Astrocyte (in vitro differentiated cells and primary cell): ENCODE results near the gene TPRG1. TPM values are rescaled to one million over a fixed set of nuclear protein-coding genes. Genes with fewer than 3 reads are reported as not detected.

ENCODE experiments used
- DNase-seq: peaks from one replicate; pipeline ENCODE4 v3.0.0-alpha.2; 2010; ENCODE audit warnings: low read depth
- FAIRE-seq: peaks from 2 replicates; lab custom pipeline; 2011; peaks lifted over from hg19 to GRCh38; lab: Jason Lieb, UNC
- H2AFZ ChIP-seq: 2 replicates; pipeline ENCODE4 v1.6.0; 2012; ENCODE audit warnings: low read depth, low read length, inconsistent platforms
- H3K27ac ChIP-seq: 2 replicates; pipeline ENCODE4 v1.5.1; 2011; ENCODE audit warnings: low read depth, low read length, inconsistent platforms
- H3K27me3 ChIP-seq: 2 replicates; pipeline ENCODE4 v1.6.0; 2011; ENCODE audit warnings: low read length, inconsistent platforms; ENCODE audit not compliant: insufficient read depth
- H3K36me3 ChIP-seq: 2 replicates; pipeline ENCODE4 v1.5.1; 2011; ENCODE audit warnings: low read length, inconsistent platforms; ENCODE audit not compliant: insufficient read depth
- H3K4me1 ChIP-seq: 2 replicates; pipeline ENCODE4 v1.5.1; 2011; ENCODE audit warnings: low read length, inconsistent platforms; ENCODE audit not compliant: insufficient read depth
- H3K4me2 ChIP-seq: 2 replicates; pipeline ENCODE4 v1.6.0; 2012; ENCODE audit warnings: low read length, inconsistent platforms
- H3K4me3 ChIP-seq: 2 replicates; pipeline ENCODE4 v1.5.1; 2011; ENCODE audit warnings: low read depth, mild to moderate bottlenecking, low read length, inconsistent platforms; ENCODE audit not compliant: insufficient read depth
- H3K79me2 ChIP-seq: 2 replicates; pipeline ENCODE4 v1.6.0; 2012; ENCODE audit warnings: mild to moderate bottlenecking, low read length, inconsistent platforms; ENCODE audit not compliant: insufficient read depth
- H3K9ac ChIP-seq: 2 replicates; pipeline ENCODE4 v1.6.0; 2012; ENCODE audit warnings: mild to moderate bottlenecking, low read length, inconsistent platforms
- H3K9me3 ChIP-seq: 2 replicates; pipeline ENCODE4 v1.5.1; 2012; ENCODE audit warnings: low read depth, mild to moderate bottlenecking, low read length, inconsistent platforms; ENCODE audit not compliant: insufficient read depth
- H4K20me1 ChIP-seq: 2 replicates; pipeline ENCODE4 v1.6.0; 2012; ENCODE audit warnings: low read length, inconsistent platforms; ENCODE audit not compliant: insufficient read depth
- H3K27ac Mint-ChIP-seq: one replicate; pipeline ENCODE4 v1.8.0; 2021; ENCODE audit warnings: mild to moderate bottlenecking, mixed read lengths; ENCODE audit not compliant: unreplicated experiment
- H3K27me3 Mint-ChIP-seq: one replicate; pipeline ENCODE4 v1.8.0; 2021; ENCODE audit warnings: low read depth, mixed read lengths; ENCODE audit not compliant: unreplicated experiment
- H3K36me3 Mint-ChIP-seq: one replicate; pipeline ENCODE4 v1.8.0; 2021; ENCODE audit warnings: low read depth, mixed read lengths; ENCODE audit not compliant: unreplicated experiment
- H3K4me1 Mint-ChIP-seq: one replicate; pipeline ENCODE4 v1.8.0; 2021; ENCODE audit warnings: low read depth, mixed read lengths; ENCODE audit not compliant: unreplicated experiment
- H3K4me3 Mint-ChIP-seq: one replicate; pipeline ENCODE4 v1.8.0; 2021; ENCODE audit warnings: mild to moderate bottlenecking, moderate library complexity, mixed read lengths; ENCODE audit not compliant: unreplicated experiment
- H3K9me3 Mint-ChIP-seq: one replicate; pipeline ENCODE4 v1.8.0; 2021; ENCODE audit warnings: mild to moderate bottlenecking, mixed read lengths; ENCODE audit not compliant: unreplicated experiment
- CTCF ChIP-seq: IDR thresholded peaks from 2 replicates; pipeline ENCODE4 v1.5.1; 2011; ENCODE audit warnings: low read depth, mild to moderate bottlenecking, inconsistent platforms, low read length, moderate library complexity; ENCODE audit not compliant: insufficient read depth
- EZH2 ChIP-seq: IDR thresholded peaks from 2 replicates; pipeline ENCODE4 v1.6.1; 2012; ENCODE audit warnings: mild to moderate bottlenecking, low read length, inconsistent platforms; ENCODE audit not compliant: insufficient read depth
- total RNA-seq: library from RNA; stranded (reverse); gene quantifications from 2 replicates; pipeline ENCODE4 v1.2.1, GENCODE V29; 2021

The TPRG1 gene
- total RNA-seq, 1 donor from 2014 or later: 1.1 TPM

- TF ChIP-seq CTCF (no peak), EZH2 (no peak)
- FAIRE-seq: peak; percentile 89
- H3K27ac ChIP-seq: no peak overlapping the region
These were observed 183.9 kb downstream of the TPRG1 start for GRCh38 chr3:189355481-189356201.

GRCh38 chr3:189360291-189360690 is 188.5 kb downstream of the TPRG1 start:
- H3K27ac Mint-ChIP-seq: no peak overlapping the region
- Histone ChIP-seq H4K20me1 (no peaks in the 10 kb centered on the region), H3K27ac (no peak overlapping the region), H3K4me3 (no peak overlapping the region), H3K79me2 (no peaks in the 10 kb centered on the region), H3K36me3 (no peaks in the 10 kb centered on the region), H3K9ac (no peak overlapping the region), H3K4me1 (peaks cover 6% of the 10 kb centered on the region), H3K27me3 (no peaks in the 10 kb centered on the region), H3K9me3 (no peaks in the 10 kb centered on the region), H3K4me2 (no peak overlapping the region), H2AFZ (no peak overlapping the region)
- no peak for FAIRE-seq
- H3K9me3 Mint-ChIP-seq: no peaks in the 10 kb centered on the region
- no peak overlapping the region for H3K4me3 Mint-ChIP-seq
- peak; percentile 54 for DNase-seq
- no peaks in the 10 kb centered on the region for H3K36me3 Mint-ChIP-seq
- peaks cover 3% of the 10 kb centered on the region for H3K27me3 Mint-ChIP-seq
- no peak for TF ChIP-seq EZH2
- TF ChIP-seq CTCF: no peak
- peaks cover 14% of the 10 kb centered on the region for H3K4me1 Mint-ChIP-seq

More at GRCh38 chr3:189355481-189356201, 183.9 kb downstream of the TPRG1 start:
- Histone ChIP-seq H3K4me1 (peaks cover 7% of the 10 kb centered on the region), H3K9me3 (no peaks in the 10 kb centered on the region), H2AFZ (no peak overlapping the region), H3K27me3 (no peaks in the 10 kb centered on the region), H3K4me2 (peak overlapping the region; percentile 32), H3K36me3 (no peaks in the 10 kb centered on the region), H3K9ac (no peak overlapping the region), H4K20me1 (no peaks in the 10 kb centered on the region), H3K4me3 (no peak overlapping the region), H3K79me2 (no peaks in the 10 kb centered on the region)
- Mint-ChIP-seq H3K27me3 (no peaks in the 10 kb centered on the region), H3K36me3 (peaks cover 2% of the 10 kb centered on the region), H3K9me3 (no peaks in the 10 kb centered on the region), H3K4me1 (peaks cover 28% of the 10 kb centered on the region), H3K27ac (peak overlapping the region; percentile 91), H3K4me3 (no peak overlapping the region)
- peak; percentile 80 for DNase-seq

GRCh38 chr3:189361103-189361835 is 189.5 kb downstream of the TPRG1 start:
- no peaks in the 10 kb centered on the region for H3K36me3 ChIP-seq
- no peaks in the 10 kb centered on the region for H3K36me3 Mint-ChIP-seq
- H3K4me3 ChIP-seq: no peak overlapping the region
- no peak overlapping the region for H3K27ac ChIP-seq
- no peak overlapping the region for H3K9ac ChIP-seq
- H4K20me1 ChIP-seq: no peaks in the 10 kb centered on the region
- no peaks in the 10 kb centered on the region for H3K27me3 ChIP-seq
- no peak for TF ChIP-seq CTCF
- TF ChIP-seq EZH2: no peak
- H3K9me3 ChIP-seq: no peaks in the 10 kb centered on the region
- H3K4me1 Mint-ChIP-seq: peaks cover 6% of the 10 kb centered on the region
- H2AFZ ChIP-seq: no peak overlapping the region
- no peak overlapping the region for H3K4me3 Mint-ChIP-seq
- H3K9me3 Mint-ChIP-seq: no peaks in the 10 kb centered on the region
- H3K27me3 Mint-ChIP-seq: peaks cover 3% of the 10 kb centered on the region
- H3K79me2 ChIP-seq: no peaks in the 10 kb centered on the region
- peak; percentile 46 for DNase-seq
- no peaks in the 10 kb centered on the region for H3K4me1 ChIP-seq
- no peak overlapping the region for H3K27ac Mint-ChIP-seq
- no peak for FAIRE-seq
- H3K4me2 ChIP-seq: no peak overlapping the region
